ENCODE measurements around the gene ADRA2C.

The ADRA2C gene

GRCh38 chr4:3766036-3766784 is at the start of gene ADRA2C:
Gene ADRA2C (plus strand): TSS chr4:3766385. CDS start chr4:3766607, 222 bp downstream.
- H3K4me3 ChIP-seq (ENCODE audit: control insufficient read depth, low read depth, low read length), result peak within 1 kb of the TSS; percentile 36
- DNase-seq (ENCODE audit: low read depth), result no peak

DNA sequence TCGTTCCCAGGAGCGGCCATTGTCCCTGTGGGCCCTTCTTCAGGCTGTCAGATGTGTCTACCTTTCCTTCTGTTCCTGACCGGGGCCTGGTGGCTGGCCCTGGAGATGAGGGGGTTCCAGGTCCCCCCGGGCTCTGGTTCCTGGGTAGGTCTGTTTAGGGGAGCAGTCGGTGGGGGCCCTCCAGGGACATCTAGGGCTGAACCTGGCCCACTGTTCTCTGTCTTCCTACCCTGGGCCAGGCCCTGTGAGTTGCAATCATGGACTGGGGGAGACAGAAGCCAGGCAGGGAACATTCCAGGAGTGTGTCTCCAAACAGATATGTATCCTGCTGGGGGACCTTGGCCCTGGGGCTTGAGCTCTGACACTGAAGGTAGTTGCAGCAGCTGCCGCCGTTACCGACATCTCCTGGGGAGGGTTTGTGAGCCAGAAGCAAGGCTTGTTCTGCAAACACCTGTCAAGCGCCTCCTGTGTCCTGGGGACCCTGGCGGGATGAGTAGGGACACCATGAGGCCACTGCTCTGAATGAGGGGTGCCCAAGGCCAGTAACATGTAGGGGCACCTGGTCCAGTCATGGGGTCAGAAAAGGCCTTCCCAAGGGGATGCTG is 49.5 kb upstream of the ADRA2C start:
- DNase-seq (ENCODE audit: low read depth), result no peak
- TF ChIP-seq CTCF (IDR thresholded peaks at IDR 0.05; ENCODE audit: control insufficient read depth, insufficient read depth, low read depth, low read length, missing control alignments), result no peak
- no peak overlapping the region for H3K4me3 ChIP-seq (ENCODE audit: control insufficient read depth, low read depth, low read length)

More at GRCh38 chr4:3766036-3766784, at the start of gene ADRA2C:
- no peak for TF ChIP-seq CTCF (IDR thresholded peaks at IDR 0.05; ENCODE audit: control insufficient read depth, insufficient read depth, low read depth, low read length, missing control alignments)

GRCh38 chr4:3717241-3717640 is 48.9 kb upstream of the ADRA2C start:
- no peak overlapping the region for H3K4me3 ChIP-seq (ENCODE audit: control insufficient read depth, low read depth, low read length)
- DNase-seq (ENCODE audit: low read depth), result no peak
- no peak for TF ChIP-seq CTCF (IDR thresholded peaks at IDR 0.05; ENCODE audit: control insufficient read depth, insufficient read depth, low read depth, low read length, missing control alignments)

GRCh38 chr4:3718462-3718861 is 47.7 kb upstream of the ADRA2C start:
- no peak for TF ChIP-seq CTCF (IDR thresholded peaks at IDR 0.05; ENCODE audit: control insufficient read depth, insufficient read depth, low read depth, low read length, missing control alignments)
- DNase-seq (ENCODE audit: low read depth), result no peak
- no peak overlapping the region for H3K4me3 ChIP-seq (ENCODE audit: control insufficient read depth, low read depth, low read length)

DNA sequence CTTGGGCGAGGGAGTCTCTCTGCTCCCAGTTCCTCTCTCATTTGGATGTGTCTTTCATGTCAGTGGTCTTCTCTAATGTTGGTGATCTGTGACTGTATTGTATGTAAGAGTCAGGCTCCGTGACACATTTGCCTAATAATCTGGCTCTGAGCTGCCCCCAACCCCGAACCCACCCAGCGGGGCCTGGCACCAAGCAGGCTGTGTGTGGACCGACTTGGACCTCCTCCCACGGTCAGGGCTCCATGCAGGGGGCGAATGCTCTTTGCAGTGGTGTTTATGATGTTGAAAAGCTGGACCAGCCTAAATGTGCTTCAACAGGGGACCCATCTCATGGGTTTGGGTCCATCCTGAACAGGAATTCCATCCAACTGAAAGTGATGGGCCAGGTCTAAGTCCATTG is 47.0 kb upstream of the ADRA2C start:
- DNase-seq (ENCODE audit: low read depth), result no peak
- no peak overlapping the region for H3K4me3 ChIP-seq (ENCODE audit: control insufficient read depth, low read depth, low read length)
- no peak for TF ChIP-seq CTCF (IDR thresholded peaks at IDR 0.05; ENCODE audit: control insufficient read depth, insufficient read depth, low read depth, low read length, missing control alignments)

DNA sequence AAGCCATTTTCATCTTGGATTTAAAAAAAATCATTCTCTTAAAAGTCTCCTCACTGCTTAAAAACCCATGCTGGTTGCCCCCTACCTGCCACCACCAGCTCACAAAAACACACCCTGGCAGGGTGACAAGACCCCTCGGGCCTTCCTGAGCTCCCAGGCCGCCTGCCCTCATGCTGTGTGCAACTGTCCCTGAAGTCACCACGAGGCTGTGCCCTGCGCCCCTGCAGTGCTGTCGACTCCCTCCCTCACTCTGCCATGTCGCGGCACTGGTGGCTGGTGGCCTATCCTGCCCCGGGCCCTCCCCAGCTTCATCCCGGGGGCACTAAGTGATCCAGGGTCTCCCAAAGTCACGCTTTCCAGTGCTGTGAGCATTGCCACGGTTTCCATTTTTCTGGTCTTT is 46.3 kb upstream of the ADRA2C start:
- no peak for TF ChIP-seq CTCF (IDR thresholded peaks at IDR 0.05; ENCODE audit: control insufficient read depth, insufficient read depth, low read depth, low read length, missing control alignments)
- H3K4me3 ChIP-seq (ENCODE audit: control insufficient read depth, low read depth, low read length), result no peak overlapping the region
- DNase-seq (ENCODE audit: low read depth), result no peak
